ENCODE results near the gene L3MBTL3. TPM values are rescaled to one million over a fixed set of nuclear protein-coding genes. Genes with fewer than 3 reads are reported as not detected.

L3MBTL3 gene
- total RNA-seq, 2 experiments from 2014 or later = 29.0 to 30.1 TPM

- Mint-ChIP-seq H3K36me3 (ENCODE audit: low read depth) (peaks cover 9% of the 10 kb centered on the region), H3K4me3 (peak overlapping the region; percentile 46), H3K9me3 (no peaks in the 10 kb centered on the region), H3K4me1 (ENCODE audit: low read depth) (peaks cover 64% of the 10 kb centered on the region), H3K27me3 (no peaks in the 10 kb centered on the region), H3K27ac (peak overlapping the region; percentile 14)
- ChIA-PET POLR2A (no interaction called here), CTCF (interaction anchor here (0.8 to 1.4 kb wide), 2 partner anchors 13 to 248 kb away, joined by 3 read pairs; no protein-coding TSS in a partner anchor)
- no peaks in the 10 kb centered on the region for H3K27me3 ChIP-seq (ENCODE audit: control insufficient read depth in 1 of 2, insufficient read depth in 2 of 2, low read length in 2 of 2)
- no peaks in the 10 kb centered on the region for H3K36me3 ChIP-seq (ENCODE audit: insufficient read depth, low read length)
- no peak overlapping the region for H3K27ac ChIP-seq (ENCODE audit: low read depth in 1 of 2, low read length in 2 of 2)
- ATAC-seq (ENCODE audit: poor library complexity) (peak; percentile 32), DNase-seq (peak in 3 of 14 experiments; percentile 11 to 44 (median 19))
- peaks cover 18% of the 10 kb centered on the region for H3K4me1 ChIP-seq (ENCODE audit: insufficient read depth, low read length)
- intact Hi-C loops (cut with DNase I, micrococcal nuclease) = loop anchor here (5.0 to 10.0 kb wide), 2 partner anchors 100 to 808 kb away; no protein-coding TSS in a partner anchor
- TF ChIP-seq, protein P1, sequence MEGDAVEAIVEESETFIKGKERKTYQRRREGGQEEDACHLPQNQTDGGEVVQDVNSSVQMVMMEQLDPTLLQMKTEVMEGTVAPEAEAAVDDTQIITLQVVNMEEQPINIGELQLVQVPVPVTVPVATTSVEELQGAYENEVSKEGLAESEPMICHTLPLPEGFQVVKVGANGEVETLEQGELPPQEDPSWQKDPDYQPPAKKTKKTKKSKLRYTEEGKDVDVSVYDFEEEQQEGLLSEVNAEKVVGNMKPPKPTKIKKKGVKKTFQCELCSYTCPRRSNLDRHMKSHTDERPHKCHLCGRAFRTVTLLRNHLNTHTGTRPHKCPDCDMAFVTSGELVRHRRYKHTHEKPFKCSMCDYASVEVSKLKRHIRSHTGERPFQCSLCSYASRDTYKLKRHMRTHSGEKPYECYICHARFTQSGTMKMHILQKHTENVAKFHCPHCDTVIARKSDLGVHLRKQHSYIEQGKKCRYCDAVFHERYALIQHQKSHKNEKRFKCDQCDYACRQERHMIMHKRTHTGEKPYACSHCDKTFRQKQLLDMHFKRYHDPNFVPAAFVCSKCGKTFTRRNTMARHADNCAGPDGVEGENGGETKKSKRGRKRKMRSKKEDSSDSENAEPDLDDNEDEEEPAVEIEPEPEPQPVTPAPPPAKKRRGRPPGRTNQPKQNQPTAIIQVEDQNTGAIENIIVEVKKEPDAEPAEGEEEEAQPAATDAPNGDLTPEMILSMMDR (IDR thresholded peaks at IDR 0.05) = no peak
- H3K4me3 ChIP-seq (ENCODE audit: low read length) = no peak overlapping the region
- H3K9me3 ChIP-seq (ENCODE audit: control insufficient read depth in 1 of 2, insufficient read depth in 1 of 2, low read length in 2 of 2) = no peaks in the 10 kb centered on the region
These were observed 16.2 kb downstream of the L3MBTL3 start for GRCh38 chr6:130034378-130035146.

DNA sequence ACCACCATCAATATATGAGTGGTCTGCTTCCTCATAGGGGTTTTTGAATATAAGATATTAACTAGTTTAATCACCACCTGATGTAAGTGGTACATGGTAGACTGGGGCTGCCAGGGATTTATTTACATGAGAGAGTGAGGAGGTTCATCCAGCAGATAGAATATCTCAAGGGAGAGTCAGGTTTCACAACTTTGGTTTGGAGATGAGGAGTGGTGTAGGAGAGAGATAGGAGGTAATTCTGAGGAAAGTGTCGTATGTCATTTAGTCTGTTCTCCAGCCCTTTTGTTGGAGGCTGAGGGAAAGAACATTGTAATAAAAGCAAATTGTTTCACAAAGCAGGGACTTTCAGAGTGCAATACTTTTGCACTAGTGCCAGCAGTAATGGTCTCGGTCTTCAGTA, 16.8 kb downstream of the L3MBTL3 start:
- Mint-ChIP-seq H3K27me3 (no peaks in the 10 kb centered on the region), H3K27ac (no peak overlapping the region), H3K4me3 (no peak overlapping the region), H3K4me1 (ENCODE audit: low read depth) (peaks cover 60% of the 10 kb centered on the region), H3K36me3 (ENCODE audit: low read depth) (peaks cover 9% of the 10 kb centered on the region), H3K9me3 (no peaks in the 10 kb centered on the region)
- Histone ChIP-seq H3K9me3 (ENCODE audit: control insufficient read depth in 1 of 2, insufficient read depth in 1 of 2, low read length in 2 of 2) (no peaks in the 10 kb centered on the region), H3K36me3 (ENCODE audit: insufficient read depth, low read length) (no peaks in the 10 kb centered on the region), H3K4me3 (ENCODE audit: low read length) (no peak overlapping the region), H3K27me3 (ENCODE audit: control insufficient read depth in 1 of 2, insufficient read depth in 2 of 2, low read length in 2 of 2) (no peaks in the 10 kb centered on the region), H3K4me1 (ENCODE audit: insufficient read depth, low read length) (peaks cover 12% of the 10 kb centered on the region), H3K27ac (ENCODE audit: low read depth in 1 of 2, low read length in 2 of 2) (no peak overlapping the region)
- no peak for DNase-seq
- intact Hi-C loops (cut with DNase I, micrococcal nuclease) = loop anchor here (5.0 to 10.0 kb wide), 2 partner anchors 100 to 807 kb away; no protein-coding TSS in a partner anchor
- TF ChIP-seq, protein P1 (IDR thresholded peaks at IDR 0.05) = no peak
- CTCF ChIA-PET = interaction anchor here (0.8 to 1.4 kb wide), 2 partner anchors 14 to 247 kb away, joined by 3 read pairs; no protein-coding TSS in a partner anchor
- POLR2A ChIA-PET = no interaction called here
- no peak for ATAC-seq (ENCODE audit: poor library complexity)

GRCh38 chr6:130037207-130037811, 18.9 kb downstream of the L3MBTL3 start:
- TF ChIP-seq, protein P1 (IDR thresholded peaks at IDR 0.05) = peak; percentile 74
- intact Hi-C loops (cut with DNase I, micrococcal nuclease) = loop anchor here (2.0 to 10.0 kb wide), 3 partner anchors 97 to 805 kb away; no protein-coding TSS in a partner anchor
- no peaks in the 10 kb centered on the region for H3K27me3 ChIP-seq (ENCODE audit: control insufficient read depth in 1 of 2, insufficient read depth in 2 of 2, low read length in 2 of 2)
- no peaks in the 10 kb centered on the region for H3K9me3 Mint-ChIP-seq
- peak in 3 of 14 experiments; percentile 36 to 60 (median 56) for DNase-seq
- no peaks in the 10 kb centered on the region for H3K36me3 ChIP-seq (ENCODE audit: insufficient read depth, low read length)
- H3K4me3 Mint-ChIP-seq = no peak overlapping the region
- H3K27ac ChIP-seq (ENCODE audit: low read depth in 1 of 2, low read length in 2 of 2) = no peak overlapping the region
- peak; percentile 73 for ATAC-seq (ENCODE audit: poor library complexity)
- peaks cover 21% of the 10 kb centered on the region for H3K36me3 Mint-ChIP-seq (ENCODE audit: low read depth)
- H3K9me3 ChIP-seq (ENCODE audit: control insufficient read depth in 1 of 2, insufficient read depth in 1 of 2, low read length in 2 of 2) = no peaks in the 10 kb centered on the region
- H3K27ac Mint-ChIP-seq = no peak overlapping the region
- peaks cover 76% of the 10 kb centered on the region for H3K4me1 Mint-ChIP-seq (ENCODE audit: low read depth)
- no peaks in the 10 kb centered on the region for H3K27me3 Mint-ChIP-seq
- ChIA-PET CTCF (interaction anchor here (0.5 to 1.7 kb wide), 3 partner anchors 16 to 33 kb away, joined by 3 to 4 read pairs (median 3); no protein-coding TSS in a partner anchor), POLR2A (interaction anchor here (0.5 to 1.4 kb wide), 2 partner anchors 16 to 535 kb away, joined by 3 to 4 read pairs; no protein-coding TSS in a partner anchor)
- H3K4me1 ChIP-seq (ENCODE audit: insufficient read depth, low read length) = peaks cover 11% of the 10 kb centered on the region
- no peak overlapping the region for H3K4me3 ChIP-seq (ENCODE audit: low read length)

Measured in CD4-positive, alpha-beta T cell (primary cell).